SKM-1 treated with dmso at 0.1 percent for 144 hours (cell line): ENCODE measurements around the gene SH2B2.
"Not testable (repeated sequence)": the region's sequence is repeated elsewhere in the genome, so short reads cannot be mapped to it uniquely, and the experiment has no call there.

Experiments
- DNase-seq: peaks from one replicate; lab custom pipeline; 2025; ENCODE audit not compliant: unreplicated experiment; lab: John Stamatoyannopoulos, UW

SH2B2 gene

DNA sequence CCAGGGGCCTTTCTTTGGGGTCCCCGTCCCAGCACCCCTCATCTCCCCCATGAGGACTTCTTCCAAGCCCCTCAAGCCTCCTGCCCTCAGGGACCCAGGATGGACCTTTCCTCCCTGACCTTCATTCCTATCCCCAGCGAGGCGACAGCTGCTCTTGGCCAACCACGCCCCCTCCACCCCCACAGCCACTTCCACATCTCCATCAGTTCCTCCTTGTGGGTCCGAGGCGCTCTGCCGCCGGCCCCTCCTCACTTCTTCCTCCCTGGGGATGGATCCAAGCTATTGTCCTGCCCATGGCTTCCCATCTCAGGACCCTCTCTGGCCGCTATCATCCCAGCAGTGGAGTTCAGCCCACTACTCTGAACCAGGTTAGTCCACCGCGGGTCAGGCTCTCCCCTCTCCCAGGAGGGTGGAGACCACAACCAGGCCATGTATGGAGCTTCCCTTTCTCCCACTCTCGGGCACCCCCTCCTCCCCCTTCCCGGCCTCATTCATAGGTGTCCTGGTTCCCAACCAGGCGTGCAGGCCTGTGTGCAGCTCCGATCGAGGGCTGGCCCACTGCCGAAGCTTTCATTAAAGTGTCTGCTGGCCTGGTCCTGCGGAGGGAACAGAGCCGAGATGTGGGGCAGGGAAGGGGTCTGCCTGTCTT lies 1.7 kb upstream of the SH2B2 start:
- DNase-seq: peak; percentile 60

DNA sequence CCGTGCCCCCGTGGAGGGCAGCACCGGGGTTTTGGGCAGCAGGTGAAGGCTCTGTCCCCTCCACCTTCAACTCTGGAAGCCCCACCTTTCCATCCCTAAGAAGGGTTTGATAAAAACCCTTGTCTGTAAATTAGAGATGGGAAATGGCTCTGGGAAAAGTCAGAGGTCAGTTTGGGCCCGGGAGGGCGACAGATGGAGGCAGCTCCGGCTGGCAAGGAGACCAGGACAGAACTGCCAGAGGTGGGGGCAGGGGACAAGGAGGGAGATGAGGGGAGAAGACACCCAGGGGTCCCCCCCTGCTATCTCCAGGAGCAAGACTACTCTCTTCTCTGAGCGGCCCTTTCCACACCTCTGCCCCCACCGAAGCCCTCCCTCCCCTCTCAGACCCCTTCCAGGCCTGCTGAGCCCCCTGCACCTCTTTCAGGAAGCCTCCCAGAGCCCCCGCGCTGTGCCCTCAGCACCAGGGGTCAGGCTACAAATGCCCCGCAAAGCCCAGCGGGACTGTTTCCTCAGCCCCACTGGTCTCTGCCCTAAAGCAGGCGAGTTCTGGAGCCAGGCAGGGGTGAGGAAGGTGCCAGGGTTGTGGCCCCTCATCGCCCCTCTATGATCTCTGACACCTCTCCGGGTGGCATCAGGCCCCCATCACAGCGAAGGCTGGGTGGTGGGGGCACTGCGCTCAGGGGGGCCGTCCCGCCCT lies 980 bp upstream of the SH2B2 start:
- no peak for DNase-seq

DNA sequence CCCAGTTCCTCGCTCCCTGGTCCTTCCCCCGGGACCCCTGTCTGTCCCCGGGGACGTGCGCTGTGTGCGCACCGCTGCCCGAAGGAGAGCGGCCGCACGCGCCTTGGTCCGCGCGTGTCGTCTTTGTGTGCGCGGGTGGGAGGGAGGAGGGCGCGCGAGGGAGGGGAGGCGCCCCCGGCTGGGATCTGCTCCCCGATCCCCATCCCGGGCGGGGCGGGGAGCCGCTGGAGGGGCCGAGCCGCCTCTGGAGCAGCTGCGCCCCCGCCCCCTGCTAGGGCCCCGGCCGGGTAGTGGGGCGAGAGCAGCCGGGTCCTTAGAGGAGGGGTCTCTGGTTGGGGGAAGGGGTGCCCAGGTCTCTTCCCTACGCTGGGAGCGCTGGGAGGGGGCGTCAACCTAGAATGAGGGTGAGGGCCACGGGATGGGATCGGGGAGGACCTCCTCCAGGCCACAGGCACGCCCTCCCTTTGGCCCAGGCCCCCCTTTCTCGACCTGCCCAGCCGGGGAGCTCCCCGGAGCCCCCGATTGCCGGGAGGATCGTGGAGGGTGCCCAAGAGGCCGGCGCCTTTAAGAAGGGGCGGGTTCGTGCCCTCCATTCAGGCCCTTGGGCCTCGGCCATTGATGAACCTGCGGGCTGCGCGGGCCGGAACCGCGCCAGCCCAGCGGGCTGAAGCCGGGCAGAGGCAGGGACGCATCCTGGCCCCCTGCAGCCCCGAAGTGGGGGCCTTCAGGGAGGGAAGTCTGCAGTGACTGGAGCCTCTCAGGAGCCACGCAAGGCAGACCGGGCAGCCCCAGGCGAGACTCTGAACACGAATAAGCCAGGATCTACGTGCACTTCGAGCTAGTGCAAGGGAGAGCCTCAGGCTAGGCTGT lies 678 bp downstream of the SH2B2 start:
- DNase-seq: no peak

- no peak for DNase-seq
These were observed 1.3 kb downstream of the SH2B2 start for GRCh38 chr7:102287981-102288278.

DNA sequence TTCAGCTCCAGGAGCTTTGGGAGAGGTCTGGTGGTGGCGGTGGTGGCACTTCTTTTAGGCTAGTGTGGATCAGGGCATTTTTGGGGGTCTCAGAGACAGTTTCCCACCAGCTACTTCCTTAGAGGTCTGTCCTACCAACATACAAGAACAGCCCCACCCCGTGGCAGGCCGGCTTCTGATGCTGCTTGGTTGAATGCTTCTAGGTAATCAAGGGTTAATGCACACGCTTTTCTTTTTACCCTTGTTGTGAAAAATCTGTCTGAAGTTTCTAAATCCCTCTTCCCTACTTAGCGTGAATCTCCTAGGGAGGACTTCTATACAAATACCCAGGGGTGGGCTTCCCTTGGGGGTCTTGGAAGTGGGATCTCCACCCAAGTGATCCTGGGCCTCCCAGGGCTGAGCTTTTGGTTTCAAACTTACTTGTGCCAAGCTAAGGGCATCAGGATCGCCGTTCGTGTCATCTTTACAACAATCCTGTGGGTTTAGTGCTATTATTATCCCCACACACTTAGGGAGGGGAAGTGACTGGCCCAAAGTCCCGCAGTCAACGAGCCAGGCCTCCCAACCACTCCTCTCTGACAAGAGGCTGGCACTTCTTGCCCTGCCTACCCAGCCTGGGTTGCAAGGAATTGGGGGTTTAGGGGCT lies 1.7 kb downstream of the SH2B2 start:
- DNase-seq: peak; percentile 34

DNA sequence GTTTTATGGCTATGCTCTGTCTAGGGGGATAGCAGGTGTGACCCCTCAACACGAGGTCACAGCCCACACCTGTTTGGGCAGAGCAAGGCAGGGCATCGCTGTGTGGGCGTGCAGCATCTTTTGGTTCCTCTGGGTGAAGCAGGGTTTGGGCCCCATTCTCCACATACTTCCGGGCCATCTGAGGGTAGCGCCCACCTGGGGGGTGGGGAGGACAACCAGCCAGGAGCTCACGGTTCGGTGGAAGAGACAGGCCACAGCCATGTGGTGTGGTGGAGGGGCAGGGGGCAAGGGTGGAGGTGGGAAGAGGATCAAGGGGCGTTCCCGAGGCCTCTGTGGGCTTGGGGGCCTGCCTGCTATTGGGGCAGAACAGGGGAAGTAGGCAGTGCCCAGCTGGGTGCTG lies 2.4 kb downstream of the SH2B2 start:
- no peak for DNase-seq

GRCh38 chr7:102291056-102291915 lies 4.6 kb downstream of the SH2B2 start:
- no peak for DNase-seq

GRCh38 chr7:102291916-102292267 lies 5.2 kb downstream of the SH2B2 start:
- DNase-seq: no peak

GRCh38 chr7:102292813-102293798 lies 6.4 kb downstream of the SH2B2 start:
- no peak for DNase-seq

- DNase-seq: no peak
These were observed 7.9 kb downstream of the SH2B2 start for GRCh38 chr7:102294589-102294988.

GRCh38 chr7:102295346-102296178 lies 8.9 kb downstream of the SH2B2 start:
- DNase-seq: no peak

DNA sequence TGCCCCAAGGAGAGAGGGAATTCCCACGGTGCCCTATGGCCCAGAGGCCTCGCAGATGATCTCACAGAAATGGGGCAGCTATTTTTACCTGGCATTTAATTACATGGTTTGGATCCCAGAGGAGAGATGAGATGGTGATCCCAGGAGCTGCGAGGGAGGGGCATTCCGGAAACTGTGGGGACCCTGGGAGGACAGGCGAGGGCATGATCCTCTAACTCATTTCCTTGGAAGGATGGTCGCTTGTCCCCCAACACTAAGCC lies 9.4 kb downstream of the SH2B2 start:
- DNase-seq: no peak

GRCh38 chr7:102296514-102296913 lies 9.8 kb downstream of the SH2B2 start:
- no peak for DNase-seq

- no peak for DNase-seq
These were observed 11.0 kb downstream of the SH2B2 start for GRCh38 chr7:102297487-102298218.

- no peak for DNase-seq
These were observed 14.1 kb downstream of the SH2B2 start for GRCh38 chr7:102300643-102301221.

DNA sequence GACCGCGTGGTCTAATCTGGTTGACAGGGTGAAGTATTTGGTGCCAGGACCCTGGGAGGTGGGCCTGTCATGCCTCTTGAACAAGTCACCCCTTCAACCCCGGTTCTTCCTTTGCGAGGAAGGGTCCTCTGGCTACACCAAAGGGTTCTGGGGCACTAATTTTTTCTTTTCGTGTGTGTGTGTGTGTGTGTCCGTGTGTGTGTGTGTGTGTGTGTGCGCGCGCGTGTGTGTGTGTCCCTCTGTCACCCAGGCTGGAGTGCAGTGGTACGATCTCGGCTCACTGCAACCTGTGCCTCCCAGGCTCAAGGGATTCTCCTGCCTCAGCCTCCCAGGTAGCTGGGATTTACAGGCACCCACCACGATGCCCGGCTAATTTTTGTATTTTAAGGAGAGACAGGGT lies 14.7 kb downstream of the SH2B2 start:
- DNase-seq: not testable (repeated sequence)

GRCh38 chr7:102302025-102302424 lies 15.4 kb downstream of the SH2B2 start:
- DNase-seq: no peak
